Loucy (cell line): ENCODE results near the gene FGGY.

Experiments used
- CTCF ChIP-seq: fragments of 200-600 bp; sonication (generic); conservative IDR thresholded peaks from 2 replicates; pipeline ENCODE4 v1.5.1; 2014; ENCODE audit warnings: mild to moderate bottlenecking, antibody characterized with exemption, low read length
- EZH2phosphoT487 ChIP-seq: fragments of 200-600 bp; IDR thresholded peaks from 2 replicates; pipeline ENCODE4 v1.6.1; 2018; ENCODE audit warnings: antibody characterized with exemption, mild to moderate bottlenecking, moderate library complexity, borderline replicate concordance

GRCh38 chr1:59643526-59643925 lies 346.6 kb downstream of the FGGY start:
- no peak for TF ChIP-seq CTCF
- TF ChIP-seq EZH2phosphoT487 = no peak
